H9 (cell line): ENCODE results near the gene MCF2L2. TPM values are rescaled to one million over a fixed set of nuclear protein-coding genes. Genes with fewer than 3 reads are reported as not detected.
"Not testable (repeated sequence)": the region's sequence is repeated elsewhere in the genome, so short reads cannot be mapped to it uniquely, and the experiment has no call there.

Source experiments
- DNase-seq: peaks from one replicate; pipeline ENCODE4 v3.0.0-alpha.2; 2017
- H2AFZ ChIP-seq: one replicate; pipeline ENCODE4 v1.6.1; 2013; ENCODE audit warnings: mild to moderate bottlenecking, low read length, control low read depth, moderate library complexity
- H2AK5ac ChIP-seq: 2 replicates; pipeline ENCODE4 v1.6.1; 2013; ENCODE audit warnings: low read length, control low read depth, mixed read lengths; ENCODE audit not compliant: insufficient read length
- H2BK120ac ChIP-seq: one replicate; pipeline ENCODE4 v1.6.1; 2013; ENCODE audit warnings: low read depth, mild to moderate bottlenecking, low read length, control low read depth, inconsistent platforms; ENCODE audit not compliant: poor library complexity, severe bottlenecking
- H2BK12ac ChIP-seq: 2 replicates; pipeline ENCODE4 v1.6.1; 2013; ENCODE audit warnings: low read length, control low read depth, mixed read lengths, low read depth; ENCODE audit not compliant: insufficient read length
- H2BK15ac ChIP-seq: 2 replicates; pipeline ENCODE4 v1.6.1; 2013; ENCODE audit warnings: low read depth, low read length, control low read depth
- H2BK20ac ChIP-seq: one replicate; pipeline ENCODE4 v1.6.1; 2013; ENCODE audit warnings: low read depth, mild to moderate bottlenecking, low read length, control low read depth, inconsistent platforms; ENCODE audit not compliant: poor library complexity, severe bottlenecking
- H2BK5ac ChIP-seq: 2 replicates; pipeline ENCODE4 v1.6.1; 2013; ENCODE audit warnings: low read length, control low read depth, mixed read lengths; ENCODE audit not compliant: insufficient read length
- H3K14ac ChIP-seq: 2 replicates; pipeline ENCODE4 v1.6.1; 2013; ENCODE audit warnings: low read length, control low read depth; ENCODE audit not compliant: insufficient read depth
- H3K18ac ChIP-seq: 2 replicates; pipeline ENCODE4 v1.6.1; 2013; ENCODE audit warnings: low read depth, mild to moderate bottlenecking, mixed read lengths, low read length, control low read depth; ENCODE audit not compliant: insufficient read length
- H3K23ac ChIP-seq: 2 replicates; pipeline ENCODE4 v1.6.1; 2013; ENCODE audit warnings: low read length, control low read depth, mixed read lengths, low read depth; ENCODE audit not compliant: insufficient read length
- H3K23me2 ChIP-seq: 2 replicates; pipeline ENCODE4 v1.6.1; 2013; ENCODE audit warnings: low read depth, mild to moderate bottlenecking, mixed read lengths, low read length, control low read depth; ENCODE audit not compliant: insufficient read length, poor library complexity, severe bottlenecking
- H3K27ac ChIP-seq: 2 replicates; pipeline ENCODE4 v1.5.1; 2013; ENCODE audit warnings: low read length, control low read depth, mixed read lengths, low read depth; ENCODE audit not compliant: insufficient read length
- H3K27me3 ChIP-seq: 2 replicates; pipeline ENCODE4 v1.6.1; 2013; ENCODE audit warnings: low read length, control low read depth, inconsistent platforms; ENCODE audit not compliant: insufficient read depth
- H3K4ac ChIP-seq: 2 replicates; pipeline ENCODE4 v1.6.1; 2013; ENCODE audit warnings: low read depth, mild to moderate bottlenecking, control low read depth, inconsistent platforms, low read length, moderate library complexity
- H3K4me1 ChIP-seq: 2 replicates; pipeline ENCODE4 v1.6.1; 2013; ENCODE audit warnings: low read length, control low read depth, inconsistent platforms; ENCODE audit not compliant: insufficient read depth
- H3K4me2 ChIP-seq: 2 replicates; pipeline ENCODE4 v1.6.1; 2013; ENCODE audit warnings: low read length, control low read depth, mixed read lengths; ENCODE audit not compliant: insufficient read length, insufficient read depth
- H3K56ac ChIP-seq: 2 replicates; pipeline ENCODE4 v1.6.1; 2013; ENCODE audit warnings: low read depth, mild to moderate bottlenecking, mixed read lengths, low read length, control low read depth; ENCODE audit not compliant: insufficient read length
- H3K79me1 ChIP-seq: 2 replicates; pipeline ENCODE4 v1.6.1; 2013; ENCODE audit warnings: low read depth, mild to moderate bottlenecking, moderate library complexity, low read length, control low read depth, inconsistent platforms; ENCODE audit not compliant: insufficient read depth, poor library complexity, severe bottlenecking
- H3K79me2 ChIP-seq: 2 replicates; pipeline ENCODE4 v1.6.1; 2013; ENCODE audit warnings: low read length, control low read depth, inconsistent platforms; ENCODE audit not compliant: insufficient read depth
- H3K9ac ChIP-seq: 2 replicates; pipeline ENCODE4 v1.6.1; 2013; ENCODE audit warnings: low read length, control low read depth, mixed read lengths; ENCODE audit not compliant: insufficient read length; ENCODE audit errors: extremely low read depth
- H3K9me3 ChIP-seq: one replicate; pipeline ENCODE4 v1.6.1; 2013; ENCODE audit warnings: low read depth, low read length, inconsistent platforms; ENCODE audit not compliant: control insufficient read depth
- H3T11ph ChIP-seq: one replicate; pipeline ENCODE4 v1.6.1; 2013; ENCODE audit warnings: mild to moderate bottlenecking, low read length, control low read depth, inconsistent platforms
- H4K20me1 ChIP-seq: one replicate; pipeline ENCODE4 v1.6.1; 2013; ENCODE audit not compliant: control insufficient read depth, insufficient read length, insufficient read depth
- H4K5ac ChIP-seq: 2 replicates; pipeline ENCODE4 v1.6.1; 2013; ENCODE audit warnings: low read depth, mild to moderate bottlenecking, mixed read lengths, low read length, control low read depth; ENCODE audit not compliant: insufficient read length
- H4K8ac ChIP-seq: replicated peaks from 2 replicates; pipeline ENCODE4 v1.6.1; 2013; ENCODE audit warnings: low read length, control low read depth, mixed read lengths, low read depth; ENCODE audit not compliant: insufficient read length
- H4K91ac ChIP-seq: 2 replicates; pipeline ENCODE4 v1.6.1; 2013; ENCODE audit warnings: low read depth, mild to moderate bottlenecking, moderate library complexity, mixed read lengths, low read length, control low read depth; ENCODE audit not compliant: insufficient read length
- H3K27ac Mint-ChIP-seq, 3 experiments: 2 replicates in 2 of 3; 3 replicates in 1 of 3; pipeline ENCODE4 v1.8.0; 2020 to 2021; ENCODE audit warnings: mixed read lengths in 3 of 3, mild to moderate bottlenecking in 1 of 3, moderate library complexity in 1 of 3
- H3K27me3 Mint-ChIP-seq: 2 replicates; pipeline ENCODE4 v1.8.0; 2021; ENCODE audit warnings: low read depth, mild to moderate bottlenecking, moderate library complexity, mixed read lengths
- H3K36me3 Mint-ChIP-seq, 3 experiments: 2 replicates in 2 of 3; 3 replicates in 1 of 3; pipeline ENCODE4 v1.8.0; 2020 to 2021; ENCODE audit warnings: low read depth in 3 of 3, mixed read lengths in 3 of 3; ENCODE audit not compliant: insufficient read depth in 1 of 3
- H3K4me1 Mint-ChIP-seq, 2 experiments: 2 replicates each; pipeline ENCODE4 v1.8.0; 2020; ENCODE audit warnings: mixed read lengths in 2 of 2
- H3K4me3 Mint-ChIP-seq, 2 experiments: 2 replicates in 1 of 2; 3 replicates in 1 of 2; pipeline ENCODE4 v1.8.0; 2020 to 2021; ENCODE audit warnings: mild to moderate bottlenecking in 2 of 2, mixed read lengths in 2 of 2, moderate library complexity in 1 of 2
- H3K9me3 Mint-ChIP-seq, 2 experiments: 2 replicates in 1 of 2; 3 replicates in 1 of 2; pipeline ENCODE4 v1.8.0; 2020; ENCODE audit warnings: mild to moderate bottlenecking in 2 of 2, mixed read lengths in 2 of 2, moderate library complexity in 1 of 2
- WGBS: extraction: QIAGEN DNeasy Blood & Tissue Kit; methylation state at CpG from one replicate; pipeline ENCODE4 v1.1.7; 2013; ENCODE audit warnings: missing lambda C conversion rate, low lambda C conversion rate, mixed read lengths; ENCODE audit not compliant: insufficient read length; ENCODE audit errors: extremely low coverage; 5-methylcytosine and 5-hydroxymethylcytosine counted together
- total RNA-seq: library from RNA; stranded (reverse); gene quantifications from 2 replicates; pipeline ENCODE4 v1.2.1, GENCODE V29; 2021
- TF ChIP-seq, protein P1 (sequence below): fragments of 200-600 bp; sonication (generic); conservative IDR thresholded peaks from 3 replicates; pipeline ENCODE4 v1.8.0; 2021; ENCODE audit warnings: antibody characterized with exemption, mild to moderate bottlenecking

MCF2L2 gene
- total RNA-seq, 1 experiment from 2014 or later, result 6.4 TPM

GRCh38 chr3:183427196-183427875 is 1.1 kb downstream of the MCF2L2 start:
- Histone ChIP-seq H3K4ac (no peak overlapping the region), H3K79me2 (no peaks in the 10 kb centered on the region; the same call in 1 of the 2 replicates), H3K27ac (no peak overlapping the region), H2AFZ (no peak overlapping the region), H3K9ac (peak overlapping the region; percentile 74), H2AK5ac (no peak overlapping the region), H4K91ac (no peak overlapping the region), H3K4me2 (peak overlapping the region; percentile 80), H3K27me3 (no peaks in the 10 kb centered on the region; the same call in 1 of the 2 replicates), H3K14ac (no peak overlapping the region), H3K79me1 (no peaks in the 10 kb centered on the region), H3K56ac (no peak overlapping the region), H4K5ac (no peak overlapping the region), H3K23ac (no peak overlapping the region), H3K23me2 (peaks cover 20% of the 10 kb centered on the region), H3K18ac (no peak overlapping the region), H2BK5ac (no peak overlapping the region), H3T11ph (no peak overlapping the region), H4K20me1 (no peaks in the 10 kb centered on the region), H2BK12ac (no peak overlapping the region), H3K4me1 (no peaks in the 10 kb centered on the region), H3K9me3 (no peaks in the 10 kb centered on the region), H2BK15ac (no peak overlapping the region), H4K8ac (no peak overlapping the region), H2BK120ac (no peak overlapping the region), H2BK20ac (no peak overlapping the region)
- Mint-ChIP-seq H3K4me1 (peaks cover 21 to 23% of the 10 kb centered on the region in 2 experiments), H3K4me3 (peak overlapping the region; percentile 83 to 91), H3K36me3 (no peaks in the 10 kb centered on the region; a peak in 2 of 7 replicates), H3K9me3 (peaks cover 3% of the 10 kb centered on the region in 2 experiments; a peak in 1 of 5 replicates), H3K27ac (no peak overlapping the region), H3K27me3 (peaks cover 55% of the 10 kb centered on the region)
- TF ChIP-seq, protein P1, sequence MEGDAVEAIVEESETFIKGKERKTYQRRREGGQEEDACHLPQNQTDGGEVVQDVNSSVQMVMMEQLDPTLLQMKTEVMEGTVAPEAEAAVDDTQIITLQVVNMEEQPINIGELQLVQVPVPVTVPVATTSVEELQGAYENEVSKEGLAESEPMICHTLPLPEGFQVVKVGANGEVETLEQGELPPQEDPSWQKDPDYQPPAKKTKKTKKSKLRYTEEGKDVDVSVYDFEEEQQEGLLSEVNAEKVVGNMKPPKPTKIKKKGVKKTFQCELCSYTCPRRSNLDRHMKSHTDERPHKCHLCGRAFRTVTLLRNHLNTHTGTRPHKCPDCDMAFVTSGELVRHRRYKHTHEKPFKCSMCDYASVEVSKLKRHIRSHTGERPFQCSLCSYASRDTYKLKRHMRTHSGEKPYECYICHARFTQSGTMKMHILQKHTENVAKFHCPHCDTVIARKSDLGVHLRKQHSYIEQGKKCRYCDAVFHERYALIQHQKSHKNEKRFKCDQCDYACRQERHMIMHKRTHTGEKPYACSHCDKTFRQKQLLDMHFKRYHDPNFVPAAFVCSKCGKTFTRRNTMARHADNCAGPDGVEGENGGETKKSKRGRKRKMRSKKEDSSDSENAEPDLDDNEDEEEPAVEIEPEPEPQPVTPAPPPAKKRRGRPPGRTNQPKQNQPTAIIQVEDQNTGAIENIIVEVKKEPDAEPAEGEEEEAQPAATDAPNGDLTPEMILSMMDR, result peak; percentile 33; the same call in 2 of the 3 replicates
- peak; percentile 36 for DNase-seq
- WGBS, result no CpG with 5 or more reads among the region's 28 CpGs

GRCh38 chr3:183418807-183419206 is 9.6 kb downstream of the MCF2L2 start:
- H3T11ph ChIP-seq, H3K4ac ChIP-seq, H2AK5ac ChIP-seq, H3K23ac ChIP-seq, H3K23me2 ChIP-seq, H3K27ac Mint-ChIP-seq, H3K56ac ChIP-seq, H4K8ac ChIP-seq, DNase-seq, H2AFZ ChIP-seq, H4K5ac ChIP-seq, H3K27ac ChIP-seq, H2BK20ac ChIP-seq, H3K4me1 ChIP-seq, H3K18ac ChIP-seq, H3K27me3 ChIP-seq, H4K20me1 ChIP-seq, H3K4me3 Mint-ChIP-seq, H3K9me3 ChIP-seq, H2BK120ac ChIP-seq, H2BK12ac ChIP-seq, H2BK5ac ChIP-seq, H3K9ac ChIP-seq, H3K27me3 Mint-ChIP-seq, H3K14ac ChIP-seq, H3K4me2 ChIP-seq, H3K79me2 ChIP-seq, H3K79me1 ChIP-seq, H4K91ac ChIP-seq, H2BK15ac ChIP-seq: not testable (repeated sequence)
- Mint-ChIP-seq H3K9me3 (peaks cover 37 to 42% of the 10 kb centered on the region in 2 experiments), H3K36me3 (peaks cover 27 to 46% (median 32%) of the 10 kb centered on the region in 3 experiments), H3K4me1 (peaks cover 7 to 11% of the 10 kb centered on the region in 2 experiments)
- WGBS, result no CpG with 5 or more reads among the region's 2 CpGs
